GM12878 (cell line): ENCODE measurements around the gene KCNJ18. TPM values are rescaled to one million over a fixed set of nuclear protein-coding genes. Genes with fewer than 3 reads are reported as not detected.
"Not testable (repeated sequence)": the region's sequence is repeated elsewhere in the genome, so short reads cannot be mapped to it uniquely, and the experiment has no call there.

Experiments
- ATAC-seq: fragments of 200-7000 bp; cut with Tn5 transposase; 3 replicates; pipeline ENCODE4 v1.9.1; 2020; ENCODE audit warnings: mild to moderate bottlenecking, moderate library complexity
- Bru-seq: library from RNA; stranded (reverse); fragments of 400-500 nt; gene quantifications from one replicate; lab custom pipeline; 2021; lab: Mats Ljungman, UMichigan
- BruChase-seq, 2 experiments: library from RNA; stranded (reverse); fragments of 400-500 nt; gene quantifications; one replicate each; lab custom pipeline; 2021; lab: Mats Ljungman, UMichigan
- BruUV-seq: library from RNA; stranded (reverse); fragments of 400-500 nt; replicated peaks from 2 replicates; lab custom pipeline; 2021; lab: Mats Ljungman, UMichigan
- CTCF ChIA-PET: fragments of 300-600 bp; sonication (Branson Sonifier 250); formaldehyde crosslinking; extraction: SDS; loops from one replicate; lab custom pipeline; 2021; ENCODE audit warnings: inconsistent platforms; lab: Yijun Ruan, JAX
- POLR2A ChIA-PET: fragments of 350-600 bp; formaldehyde crosslinking; extraction: SDS; loops from one replicate; lab custom pipeline; 2021; ENCODE audit warnings: inconsistent platforms; lab: Charles Lee
- RAD21 ChIA-PET: fragments of 300-600 bp; sonication (Branson Sonifier 250); formaldehyde crosslinking; loops from one replicate; lab custom pipeline; 2023; ENCODE audit warnings: antibody characterized with exemption; ENCODE audit not compliant: unreplicated experiment; lab: Charles Lee
- SMC1A ChIA-PET: fragments of 300-600 bp; sonication (Branson Sonifier 250); formaldehyde crosslinking; loops from one replicate; lab custom pipeline; 2023; ENCODE audit not compliant: unreplicated experiment, uncharacterized antibody; lab: Charles Lee
- DNase-seq: peaks from one replicate; pipeline ENCODE4 v3.0.0-alpha.2; 2011; ENCODE audit warnings: low read depth, low spot score
- FAIRE-seq: peaks from 3 replicates; lab custom pipeline; 2011; peaks lifted over from hg19 to GRCh38; lab: Jason Lieb, UNC
- H2AFZ ChIP-seq: 2 replicates; pipeline ENCODE4 v1.6.0; 2011; ENCODE audit warnings: low read depth, low read length, control low read depth; ENCODE audit not compliant: control insufficient read depth
- H3K27ac ChIP-seq: 2 replicates; pipeline ENCODE4 v1.5.1; 2011; ENCODE audit warnings: control low read depth; ENCODE audit not compliant: control insufficient read depth, insufficient read depth
- H3K27me3 ChIP-seq, 2 experiments: replicated peaks in 1 of 2; 2 replicates each; pipeline versions ENCODE4 v1.6.0 to v1.6.1; 2011; ENCODE audit warnings: low read length in 1 of 2; ENCODE audit not compliant: control insufficient read depth in 2 of 2, insufficient read depth in 2 of 2
- H3K36me3 ChIP-seq, 2 experiments: 2 replicates each; pipeline ENCODE4 v1.5.1; 2011; ENCODE audit warnings: low read length in 1 of 2; ENCODE audit not compliant: control insufficient read depth in 2 of 2, insufficient read depth in 2 of 2
- H3K4me1 ChIP-seq: 2 replicates; pipeline ENCODE4 v1.6.1; 2011; ENCODE audit warnings: mild to moderate bottlenecking, low read length, moderate library complexity, mixed read lengths; ENCODE audit not compliant: control insufficient read depth, insufficient read depth
- H3K4me2 ChIP-seq: 2 replicates; pipeline ENCODE4 v1.6.0; 2011; ENCODE audit warnings: control low read depth; ENCODE audit not compliant: control insufficient read depth, insufficient read depth
- H3K4me3 ChIP-seq: fragments of 200-600 bp; sonication (generic); 2 replicates; pipeline ENCODE4 v1.5.1; 2016
- H3K79me2 ChIP-seq: 2 replicates; pipeline ENCODE4 v1.6.0; 2011; ENCODE audit warnings: low read length; ENCODE audit not compliant: control insufficient read depth, insufficient read depth
- H3K9ac ChIP-seq: 2 replicates; pipeline ENCODE4 v1.8.0; 2011; ENCODE audit warnings: low read length, control low read depth, mixed read lengths; ENCODE audit not compliant: control insufficient read depth, insufficient read depth
- H3K9me3 ChIP-seq: replicated peaks from 3 replicates; pipeline ENCODE4 v1.5.1; 2011; ENCODE audit warnings: mild to moderate bottlenecking, low read length; ENCODE audit not compliant: control insufficient read depth, insufficient read depth
- H4K20me1 ChIP-seq: 2 replicates; pipeline ENCODE4 v1.6.0; 2011; ENCODE audit not compliant: control insufficient read depth, insufficient read depth
- WGBS: methylation state at CpG from one replicate; pipeline ENCODE4 v1.1.6; 2016; ENCODE audit warnings: low lambda C conversion rate; ENCODE audit not compliant: insufficient replicate concordance, insufficient coverage; ENCODE audit errors: missing lambda C conversion rate; 5-methylcytosine and 5-hydroxymethylcytosine counted together
- in situ Hi-C: fragments of 300-500 bp; cut with MboI; formaldehyde crosslinking; loops from 9 replicates; pipeline ENCODE4 v1.14.3; 2018; ENCODE audit warnings: mixed read lengths
- intact Hi-C: fragments of 100-400 bp; cut with micrococcal nuclease; formaldehyde crosslinking; loops from one replicate; pipeline ENCODE4 v1.14.2; 2022; ENCODE audit not compliant: unreplicated experiment
- long read RNA-seq, 2 experiments: library from polyadenylated mRNA; unstranded; transcript quantifications; one replicate each; pipeline ENCODE4 v2.0.0, GENCODE V29; 2019 to 2020
- polyA minus RNA-seq, 3 experiments: library from RNA; depleted of rRNA, polyadenylated mRNA; stranded (reverse); fragments of >200 nt; gene quantifications; 2 replicates each; pipeline ENCODE4 v1.2.3, GENCODE V29; 2011
- polyA plus RNA-seq, 11 experiments: library from polyadenylated mRNA; depleted of rRNA in 4 of 11; unstranded in 6 of 11; stranded (reverse) in 5 of 11; fragments of >200 nt; fragmentation: Nextera tagmentation in 4 of 11; fragmentation: Illumina TruSeq in 1 of 11; extraction: Ambion mirVana in 4 of 11; extraction: Trizol in 1 of 11; gene quantifications; 1 replicate in 1 of 11; 2 replicates in 10 of 11; pipeline versions ENCODE4 v1.2.1 to v1.2.3, GENCODE V29; 2011 to 2016; ENCODE audit warnings: inconsistent platforms in 2 of 11, missing spikeins in 2 of 11, low read depth in 1 of 11
- total RNA-seq, 4 experiments: library from RNA; depleted of rRNA in 3 of 4; stranded (reverse); fragments of >200 nt in 3 of 4; fragmentation: Illumina TruSeq in 1 of 4; extraction: Trizol in 1 of 4; gene quantifications; 2 replicates each; pipeline versions ENCODE4 v1.2.1 to v1.2.3, GENCODE V29; 2013 to 2021

Gene KCNJ18
- total RNA-seq (2013; cell fraction: nucleolus; rRNA removed), result not detected in 2 replicates
- total RNA-seq (2014; rRNA removed) (not detected in 2 replicates), total RNA-seq (2014; rRNA removed; fragmentation: Illumina TruSeq; extraction: Trizol) (not detected in 2 replicates), total RNA-seq (2021) (not detected in 2 replicates), polyA plus RNA-seq (2011; rRNA removed) (not detected in 2 replicates), polyA plus RNA-seq (2014; fragmentation: Illumina TruSeq; extraction: Trizol) (not detected in 2 replicates), polyA plus RNA-seq (2014; fragmentation: Nextera tagmentation; extraction: Ambion mirVana) (not detected), polyA plus RNA-seq (2014; rRNA removed) (not detected in 2 replicates), polyA plus RNA-seq (2016; fragmentation: Nextera tagmentation; extraction: Ambion mirVana) (not detected), polyA minus RNA-seq (2011; rRNA and poly(A)+ RNA removed) (not detected in 2 replicates), Bru-seq, nascent RNA (not detected), BruChase-seq, experiment 1, labeled RNA remaining after a 6-hour chase (not detected), BruChase-seq, experiment 2, labeled RNA remaining after a 2-hour chase (not detected)
- polyA plus RNA-seq (2011; ENCODE audit: low read depth), result not detected
- polyA plus RNA-seq (2011; cell fraction: cytosol; rRNA removed), result not detected in 2 replicates
- not detected in 2 replicates for polyA plus RNA-seq (2011; cell fraction: nucleus; rRNA removed)
- not detected in 2 replicates for polyA plus RNA-seq (2012)
- polyA minus RNA-seq (2011; cell fraction: cytosol; rRNA and poly(A)+ RNA removed), result not detected in 2 replicates
- not detected in 2 replicates for polyA minus RNA-seq (2011; cell fraction: nucleus; rRNA and poly(A)+ RNA removed)
- long read RNA-seq, experiment 1, result 0 reads
- long read RNA-seq, experiment 2, result 0 reads

GRCh38 chr17:21691883-21692703 is at the start of gene KCNJ18:
KCNJ18 (plus strand) TSS chr17:21692523; CDS start chr17:21702787, 10,264 bp downstream.
- H3K9ac ChIP-seq, H3K4me3 ChIP-seq, FAIRE-seq, H2AFZ ChIP-seq, H3K27me3 ChIP-seq, H3K9me3 ChIP-seq, DNase-seq, POLR2A ChIA-PET, CTCF ChIA-PET, RAD21 ChIA-PET, H3K27ac ChIP-seq, H3K4me2 ChIP-seq, H4K20me1 ChIP-seq, H3K79me2 ChIP-seq, H3K36me3 ChIP-seq, H3K4me1 ChIP-seq, SMC1A ChIA-PET, intact Hi-C loops, BruUV-seq, ATAC-seq: not testable (repeated sequence)
- in situ Hi-C loops, result loop anchor here (25.0 kb wide), 1 partner anchor 105 kb away; no protein-coding TSS in a partner anchor
- 16% methylated on average over 17 of the region's 18 CpGs for WGBS

DNA sequence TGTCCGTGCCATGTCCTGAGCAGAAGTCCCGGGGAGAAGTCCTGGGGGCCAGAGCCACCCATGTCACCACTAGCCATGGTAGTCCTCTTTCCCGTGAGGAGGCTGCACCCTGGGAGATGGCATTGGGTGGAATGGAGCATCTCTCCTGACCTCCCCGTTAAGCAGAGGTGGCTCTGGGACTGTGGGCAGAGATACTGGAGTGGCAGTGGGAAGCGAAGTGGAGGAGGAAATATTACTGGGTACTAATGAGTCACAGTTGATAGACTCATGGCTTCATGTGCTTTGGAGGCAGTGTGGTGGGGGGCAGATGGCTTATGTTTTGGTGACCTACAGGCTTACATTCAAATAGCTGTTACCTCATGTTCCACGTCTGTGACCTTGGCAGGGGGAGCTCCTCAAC is 44.2 kb upstream of the KCNJ18 start:
- intact Hi-C loops, SMC1A ChIA-PET, CTCF ChIA-PET, H3K9ac ChIP-seq, H3K9me3 ChIP-seq, DNase-seq, ATAC-seq, H2AFZ ChIP-seq, RAD21 ChIA-PET, H3K27ac ChIP-seq, H3K27me3 ChIP-seq, H3K4me1 ChIP-seq, H3K4me2 ChIP-seq, FAIRE-seq, BruUV-seq, H3K4me3 ChIP-seq, H4K20me1 ChIP-seq, in situ Hi-C loops, POLR2A ChIA-PET, H3K79me2 ChIP-seq, H3K36me3 ChIP-seq: not testable (repeated sequence)
- 7% methylated on average over 6 of the region's 6 CpGs for WGBS

DNA sequence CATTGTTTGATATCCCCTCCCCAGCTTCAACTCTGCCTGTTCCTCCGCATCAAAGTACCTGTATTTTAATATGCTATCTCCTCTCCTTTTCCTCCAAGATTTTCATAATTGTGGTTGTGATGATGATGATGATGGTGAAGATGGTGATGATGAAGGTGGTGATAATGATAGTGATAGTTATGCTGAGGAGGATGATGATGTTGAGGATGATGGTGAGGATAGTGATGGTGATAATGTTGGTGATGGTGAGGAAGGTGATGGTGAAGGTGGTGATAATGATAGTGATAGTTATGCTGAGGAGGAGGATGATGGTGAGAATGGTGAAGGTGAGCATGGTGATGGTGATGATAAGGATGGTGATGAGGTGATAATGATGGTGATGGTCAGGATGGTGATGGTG is 42.3 kb upstream of the KCNJ18 start:
- CTCF ChIA-PET, H3K4me2 ChIP-seq, DNase-seq, FAIRE-seq, intact Hi-C loops, H3K9me3 ChIP-seq, RAD21 ChIA-PET, POLR2A ChIA-PET, H2AFZ ChIP-seq, BruUV-seq, H3K9ac ChIP-seq, H3K4me3 ChIP-seq, H3K79me2 ChIP-seq, SMC1A ChIA-PET, H4K20me1 ChIP-seq, H3K4me1 ChIP-seq, H3K36me3 ChIP-seq, ATAC-seq, H3K27ac ChIP-seq, H3K27me3 ChIP-seq: not testable (repeated sequence)
- in situ Hi-C loops, result loop anchor here (25.0 kb wide), 6 partner anchors 112 to 937 kb away; no protein-coding TSS in a partner anchor
- 35% methylated on average over 1 of the region's 1 CpG for WGBS
